Ramos (cell line): ENCODE measurements around the gene NSMF.

Experiments used
- in situ Hi-C: fragments of 300-500 bp; cut with MboI; formaldehyde crosslinking; loops from one replicate; pipeline ENCODE4 v1.14.3; 2022; ENCODE audit warnings: low sequenced_read_pairs; ENCODE audit not compliant: unreplicated experiment

Gene NSMF

GRCh38 chr9:137436761-137437600, 22.2 kb downstream of the NSMF start:
- in situ Hi-C loops, result loop anchor here (25.0 kb wide), 1 partner anchor 375 kb away; the partner anchor contains the start of genes ENTPD2 and SAPCD2

GRCh38 chr9:137435980-137436760, 23.0 kb downstream of the NSMF start:
- in situ Hi-C loops, result loop anchor here (25.0 kb wide), 1 partner anchor 374 kb away; the partner anchor contains the start of genes ENTPD2 and SAPCD2

GRCh38 chr9:137435381-137435891, 23.7 kb downstream of the NSMF start:
- in situ Hi-C loops, result loop anchor here (25.0 kb wide), 1 partner anchor 373 kb away; the partner anchor contains the start of genes ENTPD2 and SAPCD2

GRCh38 chr9:137434498-137435380, 24.4 kb downstream of the NSMF start:
- in situ Hi-C loops, result loop anchor here (25.0 kb wide), 1 partner anchor 372 kb away; the partner anchor contains the start of genes ENTPD2 and SAPCD2

GRCh38 chr9:137433916-137434431, 25.2 kb downstream of the NSMF start:
- in situ Hi-C loops, result loop anchor here (25.0 kb wide), 1 partner anchor 372 kb away; the partner anchor contains the start of genes ENTPD2 and SAPCD2

- in situ Hi-C loops, result loop anchor here (25.0 kb wide), 1 partner anchor 371 kb away; the partner anchor contains the start of genes ENTPD2 and SAPCD2
These were observed 25.7 kb downstream of the NSMF start for GRCh38 chr9:137433349-137433915.

GRCh38 chr9:137432687-137433348, 26.3 kb downstream of the NSMF start:
- in situ Hi-C loops, result loop anchor here (25.0 kb wide), 1 partner anchor 371 kb away; the partner anchor contains the start of genes ENTPD2 and SAPCD2

- in situ Hi-C loops, result loop anchor here (25.0 kb wide), 1 partner anchor 369 kb away; the partner anchor contains the start of genes ENTPD2 and SAPCD2
These were observed 27.7 kb downstream of the NSMF start for GRCh38 chr9:137431416-137431931.

- in situ Hi-C loops, result loop anchor here (25.0 kb wide), 1 partner anchor 369 kb away; the partner anchor contains the start of genes ENTPD2 and SAPCD2
These were observed 28.3 kb downstream of the NSMF start for GRCh38 chr9:137430723-137431415.

- in situ Hi-C loops, result loop anchor here (25.0 kb wide), 1 partner anchor 368 kb away; the partner anchor contains the start of genes ENTPD2 and SAPCD2
These were observed 29.0 kb downstream of the NSMF start for GRCh38 chr9:137429974-137430722.

GRCh38 chr9:137429546-137429890, 29.6 kb downstream of the NSMF start:
- in situ Hi-C loops, result loop anchor here (25.0 kb wide), 1 partner anchor 367 kb away; the partner anchor contains the start of genes ENTPD2 and SAPCD2

- in situ Hi-C loops, result loop anchor here (25.0 kb wide), 1 partner anchor 367 kb away; the partner anchor contains the start of genes ENTPD2 and SAPCD2
These were observed 30.1 kb downstream of the NSMF start for GRCh38 chr9:137428841-137429545.

- in situ Hi-C loops, result loop anchor here (25.0 kb wide), 1 partner anchor 366 kb away; the partner anchor contains the start of genes ENTPD2 and SAPCD2
These were observed 30.9 kb downstream of the NSMF start for GRCh38 chr9:137428311-137428630.

- in situ Hi-C loops, result loop anchor here (25.0 kb wide), 1 partner anchor 365 kb away; the partner anchor contains the start of genes ENTPD2 and SAPCD2
These were observed 31.5 kb downstream of the NSMF start for GRCh38 chr9:137427454-137428310.
